GM12801 (cell line): Measurements from ENCODE around the gene SCMH1.

Source experiments
- TF ChIP-seq, protein P1 (sequence below): IDR thresholded peaks from one replicate; pipeline ENCODE4 v1.5.1; 2011; ENCODE audit warnings: control low read depth; ENCODE audit not compliant: insufficient read length; ENCODE audit errors: extremely low read depth

The SCMH1 gene

DNA sequence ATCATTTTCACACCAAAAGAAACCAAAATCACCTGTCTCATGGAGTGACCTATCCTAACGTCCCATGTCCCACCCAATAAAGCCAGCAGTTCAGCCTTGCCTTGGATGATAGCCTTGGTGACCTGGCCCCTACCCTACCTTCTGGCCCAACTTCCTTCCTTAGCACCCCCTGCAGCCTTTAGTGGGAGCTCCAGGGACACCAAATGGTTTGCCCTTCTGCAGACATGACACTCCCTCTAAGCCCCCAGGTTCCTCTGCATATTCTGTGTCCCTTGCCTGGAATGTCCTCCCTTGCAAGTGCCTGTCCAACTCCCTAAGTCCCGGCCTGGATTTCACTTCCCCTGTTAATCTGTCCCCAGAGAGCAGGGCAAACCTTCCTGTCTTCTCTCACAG is 222.8 kb downstream of the SCMH1 start:
- TF ChIP-seq, protein P1, sequence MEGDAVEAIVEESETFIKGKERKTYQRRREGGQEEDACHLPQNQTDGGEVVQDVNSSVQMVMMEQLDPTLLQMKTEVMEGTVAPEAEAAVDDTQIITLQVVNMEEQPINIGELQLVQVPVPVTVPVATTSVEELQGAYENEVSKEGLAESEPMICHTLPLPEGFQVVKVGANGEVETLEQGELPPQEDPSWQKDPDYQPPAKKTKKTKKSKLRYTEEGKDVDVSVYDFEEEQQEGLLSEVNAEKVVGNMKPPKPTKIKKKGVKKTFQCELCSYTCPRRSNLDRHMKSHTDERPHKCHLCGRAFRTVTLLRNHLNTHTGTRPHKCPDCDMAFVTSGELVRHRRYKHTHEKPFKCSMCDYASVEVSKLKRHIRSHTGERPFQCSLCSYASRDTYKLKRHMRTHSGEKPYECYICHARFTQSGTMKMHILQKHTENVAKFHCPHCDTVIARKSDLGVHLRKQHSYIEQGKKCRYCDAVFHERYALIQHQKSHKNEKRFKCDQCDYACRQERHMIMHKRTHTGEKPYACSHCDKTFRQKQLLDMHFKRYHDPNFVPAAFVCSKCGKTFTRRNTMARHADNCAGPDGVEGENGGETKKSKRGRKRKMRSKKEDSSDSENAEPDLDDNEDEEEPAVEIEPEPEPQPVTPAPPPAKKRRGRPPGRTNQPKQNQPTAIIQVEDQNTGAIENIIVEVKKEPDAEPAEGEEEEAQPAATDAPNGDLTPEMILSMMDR, result no peak

GRCh38 chr1:41018018-41018410 is 224.1 kb downstream of the SCMH1 start:
- TF ChIP-seq, protein P1, result no peak

DNA sequence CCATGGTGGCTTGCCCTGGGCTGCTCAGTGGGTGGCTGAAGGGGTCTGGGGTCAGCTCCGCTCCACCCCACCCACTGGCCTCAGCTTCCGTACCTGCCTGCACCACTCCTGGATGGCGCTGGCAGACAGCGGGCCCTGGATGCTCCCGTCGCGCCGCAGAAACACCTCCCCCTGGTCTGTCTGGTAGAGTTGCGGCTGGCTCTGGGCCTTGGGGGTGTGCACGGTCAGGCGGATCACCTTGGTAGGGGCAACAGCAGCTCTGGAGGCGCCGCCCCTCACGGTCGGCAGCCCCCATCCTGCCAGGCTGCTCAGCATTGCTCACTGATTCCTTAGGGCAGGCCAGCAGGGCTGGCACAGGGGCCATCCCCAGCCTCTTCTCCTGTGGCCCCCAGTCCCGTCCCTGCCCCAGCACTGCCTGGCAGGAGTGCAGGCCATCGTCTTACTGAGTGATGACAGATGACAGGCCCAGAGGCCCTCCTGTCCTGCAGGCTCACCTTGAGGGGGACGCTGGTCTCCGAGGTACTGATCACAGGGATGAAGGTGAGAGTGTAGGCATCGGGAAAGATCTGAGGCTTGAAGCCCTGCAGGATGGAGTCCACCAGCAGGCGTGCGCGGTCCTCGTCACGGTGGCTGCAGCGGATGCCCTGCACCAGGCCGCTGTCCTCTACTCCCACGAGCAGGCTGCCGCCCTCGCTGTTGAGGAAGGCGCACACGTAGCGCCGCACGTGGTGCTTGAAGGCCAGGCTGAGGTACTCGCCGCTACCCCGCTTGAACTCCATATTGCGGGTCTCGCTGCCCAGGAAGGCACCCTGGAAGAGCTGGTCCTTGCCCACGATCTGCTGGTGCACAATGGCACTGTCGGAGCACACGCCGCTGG is 224.7 kb downstream of the SCMH1 start:
- TF ChIP-seq, protein P1, result no peak

DNA sequence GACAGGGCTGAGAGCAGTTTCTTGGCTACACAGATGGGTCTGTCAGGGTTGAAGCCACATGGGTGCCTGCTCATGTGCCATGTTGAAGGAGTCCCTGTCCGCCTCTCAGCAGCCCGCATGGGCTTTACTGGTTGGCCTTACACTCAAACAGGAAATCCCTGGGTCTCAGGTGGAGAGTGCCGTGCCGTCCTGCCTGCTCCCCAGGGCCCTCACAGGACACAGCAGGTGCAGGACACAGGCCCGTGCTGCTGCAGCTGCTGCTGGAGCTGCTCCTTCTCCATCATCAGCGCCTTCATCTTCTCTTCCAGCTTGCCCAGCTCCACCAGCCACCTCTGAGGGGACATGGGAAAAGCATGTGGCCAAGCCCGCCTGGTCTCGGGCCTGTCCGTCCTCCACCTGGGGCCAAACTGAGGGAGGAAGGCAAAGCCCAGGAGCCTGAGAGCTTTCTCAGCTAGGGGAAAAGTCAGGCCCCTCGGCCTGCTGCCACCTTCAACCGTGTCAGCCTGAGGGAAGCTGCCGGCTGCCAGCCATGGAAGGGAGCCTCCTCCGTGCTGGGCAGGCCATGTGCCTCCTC is 226.1 kb downstream of the SCMH1 start:
- TF ChIP-seq, protein P1, result no peak

- TF ChIP-seq, protein P1, result no peak
Measured at GRCh38 chr1:41015281-41015896, 226.7 kb downstream of the SCMH1 start.

DNA sequence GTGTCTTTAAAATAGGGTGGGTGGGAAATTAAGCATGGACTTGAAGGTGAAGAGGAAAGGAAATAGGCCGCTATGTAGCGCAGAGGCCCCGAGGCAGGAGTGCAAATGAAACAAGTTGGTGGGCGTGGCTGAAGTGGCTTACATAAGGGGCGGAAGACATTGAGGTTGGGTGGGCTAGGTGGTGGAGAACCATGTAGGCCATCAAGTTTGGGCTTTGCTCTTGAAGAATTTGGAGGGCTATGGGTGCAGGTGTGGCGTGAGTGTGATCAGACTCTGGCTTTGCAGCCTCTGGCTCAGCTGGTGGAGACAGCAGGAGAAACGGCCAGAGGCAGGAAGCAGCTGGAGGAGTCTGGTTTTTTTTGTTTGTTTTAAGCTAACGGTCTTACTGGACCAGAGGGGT is 227.2 kb downstream of the SCMH1 start:
- TF ChIP-seq, protein P1, result no peak

DNA sequence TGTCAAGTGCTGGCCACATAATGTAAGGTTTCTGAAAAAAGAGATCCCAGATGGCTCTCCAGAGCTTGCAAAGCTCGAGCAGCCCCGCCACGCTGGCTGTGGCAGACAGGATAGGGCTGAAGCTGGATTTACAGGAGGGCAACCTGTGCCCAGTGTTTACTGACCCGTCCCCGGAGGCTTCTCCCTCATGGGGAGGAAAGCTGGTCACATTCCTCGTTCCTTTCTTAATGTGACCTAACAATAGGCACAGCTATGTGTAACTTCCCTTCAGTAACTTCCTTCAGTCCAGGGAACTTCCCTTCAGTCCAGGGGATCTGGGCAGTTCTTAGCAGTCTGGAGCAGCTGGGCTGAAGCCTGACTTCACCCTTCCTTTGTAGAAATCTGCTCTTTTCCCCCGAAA is 228.3 kb downstream of the SCMH1 start:
- TF ChIP-seq, protein P1, result no peak
